HEK293 (cell line): ENCODE data around the gene GALNT6.

ENCODE experiments used
- CTCF ChIA-PET: fragments of 350-600 bp; formaldehyde crosslinking; extraction: SDS; loops from one replicate; lab custom pipeline; 2021; ENCODE audit warnings: antibody characterized with exemption; lab: Yijun Ruan, JAX
- POLR2A ChIA-PET: fragments of 300-600 bp; formaldehyde crosslinking; extraction: SDS; loops from one replicate; lab custom pipeline; 2020; ENCODE audit warnings: antibody characterized with exemption, inconsistent platforms; lab: Yijun Ruan, JAX
- H3K27ac ChIP-seq: fragments of 200-500 bp; sonication (Bioruptor generic); 2 replicates; pipeline ENCODE4 v1.5.1; 2014; ENCODE audit warnings: low read depth, low read length, control low read depth, inconsistent platforms; ENCODE audit errors: extremely low read depth
- H3K36me3 ChIP-seq, 2 experiments: fragments of 200-500 bp in 1 of 2; sonication (Bioruptor generic) in 1 of 2; 1 replicate in 1 of 2; 2 replicates in 1 of 2; pipeline ENCODE4 v1.5.1; 2014 to 2017; ENCODE audit warnings: inconsistent platforms in 2 of 2, low read length in 2 of 2; ENCODE audit not compliant: control insufficient read depth in 2 of 2, insufficient read depth in 1 of 2
- H3K4me1 ChIP-seq: fragments of 200-500 bp; sonication (Bioruptor generic); 2 replicates; pipeline ENCODE4 v1.5.1; 2014; ENCODE audit warnings: mild to moderate bottlenecking, low read length, inconsistent platforms; ENCODE audit not compliant: control insufficient read depth, insufficient read depth
- H3K4me3 ChIP-seq: 2 replicates; pipeline ENCODE4 v1.5.1; 2011; ENCODE audit warnings: low read depth, mild to moderate bottlenecking, control low read depth, low read length, moderate library complexity
- H3K9me3 ChIP-seq: fragments of 200-500 bp; sonication (Bioruptor generic); 2 replicates; pipeline ENCODE4 v1.5.1; 2014; ENCODE audit warnings: low read depth, low read length, inconsistent platforms; ENCODE audit not compliant: control insufficient read depth, insufficient read depth
- RBAK ChIP-seq: fragments of 450-650 bp; formaldehyde crosslinking; IDR thresholded peaks from 2 replicates; pipeline ENCODE4 v1.5.1; 2016; ENCODE audit warnings: missing biosample characterization, missing genetic modification characterization
- SP2 ChIP-seq: fragments of 450-650 bp; formaldehyde crosslinking; IDR thresholded peaks from 2 replicates; pipeline ENCODE4 v1.5.1; 2016; ENCODE audit warnings: missing biosample characterization, missing genetic modification characterization
- SP3 ChIP-seq: fragments of 450-650 bp; formaldehyde crosslinking; IDR thresholded peaks from 2 replicates; pipeline ENCODE4 v1.5.1; 2016; ENCODE audit warnings: missing biosample characterization, missing genetic modification characterization
- TCF7L2 ChIP-seq: IDR thresholded peaks from 2 replicates; pipeline ENCODE4 v1.6.1; 2011; ENCODE audit warnings: low read depth, mild to moderate bottlenecking, inconsistent platforms, low read length, moderate library complexity, borderline replicate concordance
- ZFP3 ChIP-seq: fragments of 450-650 bp; formaldehyde crosslinking; IDR thresholded peaks from 2 replicates; pipeline ENCODE4 v1.5.1; 2016; ENCODE audit warnings: low read depth, missing biosample characterization, missing genetic modification characterization
- ZNF16 ChIP-seq: fragments of 450-650 bp; formaldehyde crosslinking; IDR thresholded peaks from 2 replicates; pipeline ENCODE4 v1.5.1; 2016; ENCODE audit warnings: low read depth, missing biosample characterization, missing genetic modification characterization
- ZNF23 ChIP-seq: fragments of 450-650 bp; formaldehyde crosslinking; IDR thresholded peaks from 2 replicates; pipeline ENCODE4 v1.5.1; 2016; ENCODE audit warnings: missing biosample characterization, missing genetic modification characterization, borderline replicate concordance
- ZNF239 ChIP-seq: fragments of 450-650 bp; formaldehyde crosslinking; IDR thresholded peaks from 2 replicates; pipeline ENCODE4 v1.5.1; 2016; ENCODE audit warnings: missing biosample characterization, missing genetic modification characterization
- ZNF274 ChIP-seq, 2 experiments: fragments of 200-500 bp in 1 of 2; fragments of 450-650 bp in 1 of 2; sonication (Bioruptor generic) in 1 of 2; formaldehyde crosslinking in 1 of 2; IDR thresholded peaks; 2 replicates each; pipeline versions ENCODE4 v1.5.1 to v1.6.1; 2014 to 2016; ENCODE audit warnings: borderline replicate concordance in 1 of 2, inconsistent platforms in 1 of 2, low read length in 1 of 2, missing biosample characterization in 1 of 2, missing genetic modification characterization in 1 of 2
- ZNF341 ChIP-seq: fragments of 450-650 bp; formaldehyde crosslinking; IDR thresholded peaks from 2 replicates; pipeline ENCODE4; 2016; ENCODE audit warnings: low read depth, missing biosample characterization, missing genetic modification characterization
- ZNF585B ChIP-seq: fragments of 450-650 bp; formaldehyde crosslinking; IDR thresholded peaks from 2 replicates; pipeline ENCODE4 v1.5.1; 2016; ENCODE audit warnings: missing biosample characterization, missing genetic modification characterization
- ZNF600 ChIP-seq: fragments of 450-650 bp; formaldehyde crosslinking; IDR thresholded peaks from 2 replicates; pipeline ENCODE4 v1.5.1; 2016; ENCODE audit warnings: missing biosample characterization, missing genetic modification characterization
- ZNF654 ChIP-seq: fragments of 450-650 bp; formaldehyde crosslinking; IDR thresholded peaks from 2 replicates; pipeline ENCODE4 v1.5.1; 2016; ENCODE audit warnings: low read depth, missing biosample characterization, missing genetic modification characterization
- TF ChIP-seq, protein P1 (sequence below): fragments of 450-650 bp; IDR thresholded peaks from 2 replicates; pipeline ENCODE4 v1.5.1; 2018; ENCODE audit warnings: missing biosample characterization, missing genetic modification characterization
- TF ChIP-seq, protein P2 (sequence below): fragments of 450-650 bp; formaldehyde crosslinking; IDR thresholded peaks from 2 replicates; pipeline ENCODE4 v1.5.1; 2016; ENCODE audit warnings: missing biosample characterization, missing genetic modification characterization
- TF ChIP-seq, protein P3 (sequence below): fragments of 450-650 bp; formaldehyde crosslinking; IDR thresholded peaks from 2 replicates; pipeline ENCODE4 v1.5.1; 2017; ENCODE audit warnings: missing biosample characterization, missing genetic modification characterization
- TF ChIP-seq, protein P4 (sequence below): fragments of 450-650 bp; formaldehyde crosslinking; IDR thresholded peaks from 2 replicates; pipeline ENCODE4 v1.5.1; 2016; ENCODE audit warnings: missing biosample characterization, missing genetic modification characterization, borderline replicate concordance
- TF ChIP-seq, protein P5 (sequence below): fragments of 450-650 bp; formaldehyde crosslinking; IDR thresholded peaks from 2 replicates; pipeline ENCODE4 v1.5.1; 2016; ENCODE audit warnings: missing biosample characterization, missing genetic modification characterization
- TF ChIP-seq, protein P6 (sequence below): fragments of 450-650 bp; IDR thresholded peaks from 2 replicates; pipeline ENCODE4 v1.5.1; 2018; ENCODE audit warnings: missing biosample characterization, mild to moderate bottlenecking, missing genetic modification characterization

Gene GALNT6

DNA sequence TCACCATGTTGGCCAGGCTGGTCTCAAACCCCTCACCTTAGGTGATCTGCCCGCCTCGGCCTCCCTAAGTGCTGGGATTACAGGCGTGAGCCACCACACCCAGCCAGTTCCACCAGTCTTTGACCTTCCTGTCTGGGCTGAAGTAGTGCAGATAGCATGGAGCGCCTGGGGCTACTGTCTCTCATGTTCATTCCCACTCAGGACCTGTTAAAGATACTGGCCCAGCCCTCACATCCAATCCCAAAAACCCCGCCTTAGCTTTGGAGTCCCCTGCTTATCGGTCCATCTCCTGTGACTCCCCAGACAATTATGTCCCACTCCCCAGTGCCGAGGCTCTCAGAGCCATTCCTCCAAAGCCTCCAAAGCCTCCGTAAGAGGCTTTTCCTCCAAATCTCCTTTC lies 32.7 kb downstream of the GALNT6 start (continued):
- TF ChIP-seq ZNF274 (IDR thresholded peaks at IDR 0.05; ENCODE audit: low read length) = no peak
- no peak for TF ChIP-seq ZNF274 (tag by site-specific recombination; IDR thresholded peaks at IDR 0.05; ENCODE audit: borderline replicate concordance)

DNA sequence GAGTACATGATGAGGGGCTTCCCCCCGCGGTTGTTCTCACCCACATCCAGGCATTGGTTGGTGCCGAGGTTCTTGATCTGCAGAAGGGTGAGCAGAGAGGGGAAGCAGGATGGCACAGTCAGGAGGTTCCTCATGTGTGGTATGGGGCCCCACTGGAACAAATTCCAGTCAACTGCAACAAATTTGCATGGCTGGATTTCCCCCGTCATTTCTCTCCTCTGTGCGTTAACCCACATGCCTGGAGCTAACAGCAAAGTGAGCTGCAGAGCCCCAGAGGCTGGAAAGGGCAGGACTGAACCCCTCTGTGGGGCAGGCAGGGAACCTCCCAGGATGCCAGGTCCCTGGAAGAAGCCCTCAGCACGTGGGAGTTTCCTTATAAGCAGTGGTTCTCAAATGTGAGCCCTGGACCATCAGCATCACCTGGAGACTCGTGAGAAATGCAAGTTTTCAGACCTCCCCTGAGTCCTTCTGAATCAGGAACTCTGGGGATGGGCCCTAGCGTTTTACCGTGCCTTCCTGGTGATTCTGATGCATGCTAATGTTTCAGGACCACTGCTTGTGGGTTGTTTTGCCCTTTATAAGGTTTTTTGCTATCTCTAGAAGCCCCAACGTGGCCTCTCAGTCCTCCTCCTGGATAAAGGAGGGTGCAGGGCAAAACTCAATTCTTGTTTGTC lies 33.7 kb downstream of the GALNT6 start:
- ChIA-PET POLR2A (no interaction called here), CTCF (interaction anchor here (0.6 kb wide), 1 partner anchor 24 kb away, joined by 4 read pairs; no protein-coding TSS in a partner anchor)
- TF ChIP-seq TCF7L2 (no peak), SP2 (tag by site-specific recombination) (no peak), ZNF600 (tag by site-specific recombination) (no peak), ZNF341 (tag by site-specific recombination) (no peak), ZNF16 (tag by site-specific recombination) (no peak), ZFP3 (tag by site-specific recombination) (no peak), ZNF23 (no peak), SP3 (tag by site-specific recombination) (no peak)
- TF ChIP-seq, protein P1, sequence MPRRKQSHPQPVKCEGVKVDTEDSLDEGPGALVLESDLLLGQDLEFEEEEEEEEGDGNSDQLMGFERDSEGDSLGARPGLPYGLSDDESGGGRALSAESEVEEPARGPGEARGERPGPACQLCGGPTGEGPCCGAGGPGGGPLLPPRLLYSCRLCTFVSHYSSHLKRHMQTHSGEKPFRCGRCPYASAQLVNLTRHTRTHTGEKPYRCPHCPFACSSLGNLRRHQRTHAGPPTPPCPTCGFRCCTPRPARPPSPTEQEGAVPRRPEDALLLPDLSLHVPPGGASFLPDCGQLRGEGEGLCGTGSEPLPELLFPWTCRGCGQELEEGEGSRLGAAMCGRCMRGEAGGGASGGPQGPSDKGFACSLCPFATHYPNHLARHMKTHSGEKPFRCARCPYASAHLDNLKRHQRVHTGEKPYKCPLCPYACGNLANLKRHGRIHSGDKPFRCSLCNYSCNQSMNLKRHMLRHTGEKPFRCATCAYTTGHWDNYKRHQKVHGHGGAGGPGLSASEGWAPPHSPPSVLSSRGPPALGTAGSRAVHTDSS (tag by site-specific recombination) = no peak
- TF ChIP-seq, protein P2, sequence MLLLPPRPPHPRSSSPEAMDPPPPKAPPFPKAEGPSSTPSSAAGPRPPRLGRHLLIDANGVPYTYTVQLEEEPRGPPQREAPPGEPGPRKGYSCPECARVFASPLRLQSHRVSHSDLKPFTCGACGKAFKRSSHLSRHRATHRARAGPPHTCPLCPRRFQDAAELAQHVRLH (tag by site-specific recombination) = no peak
- TF ChIP-seq, protein P3, sequence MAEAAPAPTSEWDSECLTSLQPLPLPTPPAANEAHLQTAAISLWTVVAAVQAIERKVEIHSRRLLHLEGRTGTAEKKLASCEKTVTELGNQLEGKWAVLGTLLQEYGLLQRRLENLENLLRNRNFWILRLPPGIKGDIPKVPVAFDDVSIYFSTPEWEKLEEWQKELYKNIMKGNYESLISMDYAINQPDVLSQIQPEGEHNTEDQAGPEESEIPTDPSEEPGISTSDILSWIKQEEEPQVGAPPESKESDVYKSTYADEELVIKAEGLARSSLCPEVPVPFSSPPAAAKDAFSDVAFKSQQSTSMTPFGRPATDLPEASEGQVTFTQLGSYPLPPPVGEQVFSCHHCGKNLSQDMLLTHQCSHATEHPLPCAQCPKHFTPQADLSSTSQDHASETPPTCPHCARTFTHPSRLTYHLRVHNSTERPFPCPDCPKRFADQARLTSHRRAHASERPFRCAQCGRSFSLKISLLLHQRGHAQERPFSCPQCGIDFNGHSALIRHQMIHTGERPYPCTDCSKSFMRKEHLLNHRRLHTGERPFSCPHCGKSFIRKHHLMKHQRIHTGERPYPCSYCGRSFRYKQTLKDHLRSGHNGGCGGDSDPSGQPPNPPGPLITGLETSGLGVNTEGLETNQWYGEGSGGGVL = no peak
- TF ChIP-seq, protein P4, sequence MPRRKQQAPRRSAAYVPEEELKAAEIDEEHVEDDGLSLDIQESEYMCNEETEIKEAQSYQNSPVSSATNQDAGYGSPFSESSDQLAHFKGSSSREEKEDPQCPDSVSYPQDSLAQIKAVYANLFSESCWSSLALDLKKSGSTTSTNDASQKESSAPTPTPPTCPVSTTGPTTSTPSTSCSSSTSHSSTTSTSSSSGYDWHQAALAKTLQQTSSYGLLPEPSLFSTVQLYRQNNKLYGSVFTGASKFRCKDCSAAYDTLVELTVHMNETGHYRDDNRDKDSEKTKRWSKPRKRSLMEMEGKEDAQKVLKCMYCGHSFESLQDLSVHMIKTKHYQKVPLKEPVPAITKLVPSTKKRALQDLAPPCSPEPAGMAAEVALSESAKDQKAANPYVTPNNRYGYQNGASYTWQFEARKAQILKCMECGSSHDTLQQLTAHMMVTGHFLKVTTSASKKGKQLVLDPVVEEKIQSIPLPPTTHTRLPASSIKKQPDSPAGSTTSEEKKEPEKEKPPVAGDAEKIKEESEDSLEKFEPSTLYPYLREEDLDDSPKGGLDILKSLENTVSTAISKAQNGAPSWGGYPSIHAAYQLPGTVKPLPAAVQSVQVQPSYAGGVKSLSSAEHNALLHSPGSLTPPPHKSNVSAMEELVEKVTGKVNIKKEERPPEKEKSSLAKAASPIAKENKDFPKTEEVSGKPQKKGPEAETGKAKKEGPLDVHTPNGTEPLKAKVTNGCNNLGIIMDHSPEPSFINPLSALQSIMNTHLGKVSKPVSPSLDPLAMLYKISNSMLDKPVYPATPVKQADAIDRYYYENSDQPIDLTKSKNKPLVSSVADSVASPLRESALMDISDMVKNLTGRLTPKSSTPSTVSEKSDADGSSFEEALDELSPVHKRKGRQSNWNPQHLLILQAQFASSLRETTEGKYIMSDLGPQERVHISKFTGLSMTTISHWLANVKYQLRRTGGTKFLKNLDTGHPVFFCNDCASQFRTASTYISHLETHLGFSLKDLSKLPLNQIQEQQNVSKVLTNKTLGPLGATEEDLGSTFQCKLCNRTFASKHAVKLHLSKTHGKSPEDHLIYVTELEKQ (tag by site-specific recombination) = no peak
- H3K9me3 ChIP-seq = no peaks in the 10 kb centered on the region
- H3K36me3 ChIP-seq = peaks cover 0 to 18% of the 10 kb centered on the region in 2 experiments; a peak in 1 of 3 replicates
- no peak overlapping the region for H3K27ac ChIP-seq
- H3K4me3 ChIP-seq = no peak overlapping the region
- no peaks in the 10 kb centered on the region for H3K4me1 ChIP-seq

DNA sequence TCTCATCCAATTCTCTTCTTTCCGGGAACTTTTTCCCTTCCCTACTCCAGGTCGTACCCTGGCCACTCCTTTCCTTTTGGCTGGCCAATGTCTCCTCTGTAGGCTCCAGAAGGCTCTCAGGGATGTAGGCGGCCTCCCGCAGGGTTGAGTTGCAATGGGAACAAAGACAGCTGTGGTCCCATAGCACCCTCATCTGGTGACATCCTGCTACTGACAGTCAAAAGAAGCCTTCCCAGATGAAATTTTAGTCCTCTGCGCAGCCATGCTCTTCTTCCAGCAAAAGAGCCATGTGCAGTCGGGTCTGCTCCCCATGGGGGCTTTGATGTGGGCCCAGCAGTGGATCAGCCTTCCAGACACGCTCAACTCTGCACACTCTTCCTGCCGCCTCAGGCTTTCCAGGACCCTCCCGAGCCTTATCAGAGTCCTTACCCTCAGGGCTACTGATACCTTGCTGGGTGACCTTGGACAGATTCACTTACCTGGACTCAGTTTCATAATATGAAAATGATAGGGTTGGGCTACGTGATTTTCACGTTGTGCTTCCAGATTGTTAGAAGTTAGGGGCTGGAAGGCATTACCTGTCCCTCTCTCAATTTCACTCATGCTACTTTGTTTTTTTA lies 39.2 kb downstream of the GALNT6 start:
- POLR2A ChIA-PET = no interaction called here
- CTCF ChIA-PET = interaction anchor here (0.6 to 4.0 kb wide), 16 partner anchors 9 to 586 kb away, joined by 3 to 40 read pairs (median 4); partner anchors contain the start of gene SMAGP
- H3K4me1 ChIP-seq = no peaks in the 10 kb centered on the region; the same call in 1 of the 2 replicates
- H3K9me3 ChIP-seq = no peaks in the 10 kb centered on the region
- H3K27ac ChIP-seq = no peak overlapping the region
- H3K36me3 ChIP-seq = peaks cover 0 to 3% of the 10 kb centered on the region in 2 experiments; a peak in 1 of 3 replicates
- H3K4me3 ChIP-seq = no peak overlapping the region
- TF ChIP-seq ZNF585B (tag by site-specific recombination) (no peak), ZNF239 (tag by site-specific recombination) (no peak), RBAK (tag by site-specific recombination) (no peak), ZNF654 (tag by site-specific recombination) (peak; percentile 83)
- TF ChIP-seq, protein P5, sequence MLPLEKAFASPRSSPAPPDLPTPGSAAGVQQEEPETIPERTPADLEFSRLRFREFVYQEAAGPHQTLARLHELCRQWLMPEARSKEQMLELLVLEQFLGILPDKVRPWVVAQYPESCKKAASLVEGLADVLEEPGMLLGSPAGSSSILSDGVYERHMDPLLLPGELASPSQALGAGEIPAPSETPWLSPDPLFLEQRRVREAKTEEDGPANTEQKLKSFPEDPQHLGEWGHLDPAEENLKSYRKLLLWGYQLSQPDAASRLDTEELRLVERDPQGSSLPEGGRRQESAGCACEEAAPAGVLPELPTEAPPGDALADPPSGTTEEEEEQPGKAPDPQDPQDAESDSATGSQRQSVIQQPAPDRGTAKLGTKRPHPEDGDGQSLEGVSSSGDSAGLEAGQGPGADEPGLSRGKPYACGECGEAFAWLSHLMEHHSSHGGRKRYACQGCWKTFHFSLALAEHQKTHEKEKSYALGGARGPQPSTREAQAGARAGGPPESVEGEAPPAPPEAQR (tag by site-specific recombination) = no peak
- TF ChIP-seq, protein P6, sequence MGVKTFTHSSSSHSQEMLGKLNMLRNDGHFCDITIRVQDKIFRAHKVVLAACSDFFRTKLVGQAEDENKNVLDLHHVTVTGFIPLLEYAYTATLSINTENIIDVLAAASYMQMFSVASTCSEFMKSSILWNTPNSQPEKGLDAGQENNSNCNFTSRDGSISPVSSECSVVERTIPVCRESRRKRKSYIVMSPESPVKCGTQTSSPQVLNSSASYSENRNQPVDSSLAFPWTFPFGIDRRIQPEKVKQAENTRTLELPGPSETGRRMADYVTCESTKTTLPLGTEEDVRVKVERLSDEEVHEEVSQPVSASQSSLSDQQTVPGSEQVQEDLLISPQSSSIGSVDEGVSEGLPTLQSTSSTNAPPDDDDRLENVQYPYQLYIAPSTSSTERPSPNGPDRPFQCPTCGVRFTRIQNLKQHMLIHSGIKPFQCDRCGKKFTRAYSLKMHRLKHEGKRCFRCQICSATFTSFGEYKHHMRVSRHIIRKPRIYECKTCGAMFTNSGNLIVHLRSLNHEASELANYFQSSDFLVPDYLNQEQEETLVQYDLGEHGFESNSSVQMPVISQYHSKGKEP = peak; percentile 71
